GM10248 (cell line): Measurements from ENCODE around the gene GALNT17.

Experiments used
- CTCF ChIA-PET: fragments of 300-600 bp; sonication (Branson Sonifier 250); formaldehyde crosslinking; extraction: SDS; loops from one replicate; lab custom pipeline; 2021; ENCODE audit warnings: antibody characterized with exemption; lab: Yijun Ruan, JAX
- POLR2A ChIA-PET: fragments of 350-650 bp; sonication (Branson Sonifier 250); formaldehyde crosslinking; extraction: SDS; loops from one replicate; lab custom pipeline; 2020; ENCODE audit warnings: antibody characterized with exemption; lab: Yijun Ruan, JAX
- DNase-seq: peaks from one replicate; pipeline ENCODE4 v3.0.0; 2012; ENCODE audit errors: extremely low spot score
- CTCF ChIP-seq: IDR thresholded peaks from 2 replicates; pipeline ENCODE4 v1.5.1; 2012; ENCODE audit warnings: mild to moderate bottlenecking, low read depth; ENCODE audit errors: extremely low read depth, missing control alignments, control extremely low read depth

GALNT17 gene

GRCh38 chr7:71364551-71364950 lies 232.6 kb downstream of the GALNT17 start:
- DNase-seq = no peak
- ChIA-PET POLR2A (no interaction called here), CTCF (no interaction called here)
- TF ChIP-seq CTCF = no peak

GRCh38 chr7:71372991-71373390 lies 241.0 kb downstream of the GALNT17 start:
- DNase-seq = no peak
- CTCF ChIA-PET = interaction anchor here (0.9 kb wide), 1 partner anchor 9 kb away, joined by 3 read pairs; no protein-coding TSS in a partner anchor
- TF ChIP-seq CTCF = no peak
- POLR2A ChIA-PET = no interaction called here

- no peak for DNase-seq
- no peak for TF ChIP-seq CTCF
- ChIA-PET POLR2A (no interaction called here), CTCF (no interaction called here)
Observed at GRCh38 chr7:71377062-71377461, 245.1 kb downstream of the GALNT17 start.

- CTCF ChIA-PET = no interaction called here
- no peak for DNase-seq
- TF ChIP-seq CTCF = no peak
- POLR2A ChIA-PET = no interaction called here
Observed at GRCh38 chr7:71377469-71377868, 245.5 kb downstream of the GALNT17 start.

- DNase-seq = no peak
- ChIA-PET CTCF (interaction anchor here (1.0 kb wide), 1 partner anchor 9 kb away, joined by 3 read pairs; no protein-coding TSS in a partner anchor), POLR2A (no interaction called here)
- TF ChIP-seq CTCF = no peak
Observed at GRCh38 chr7:71384094-71384493, 252.2 kb downstream of the GALNT17 start.

- ChIA-PET CTCF (no interaction called here), POLR2A (no interaction called here)
- no peak for DNase-seq
- no peak for TF ChIP-seq CTCF
Observed at GRCh38 chr7:71385330-71385729, 253.4 kb downstream of the GALNT17 start.
